Testis (tissue), 2 donors: ENCODE data around the gene ELMO1.

Experiments used
- CTCF ChIP-seq, 3 experiments: fragments of 450-650 bp in 2 of 3; fragments of 200-600 bp in 1 of 3; sonication (generic) in 1 of 3; IDR thresholded peaks; one replicate each; pipeline ENCODE4 v1.5.1; 2016 to 2019; ENCODE audit warnings: antibody characterized with exemption in 3 of 3, mild to moderate bottlenecking in 2 of 3, moderate library complexity in 1 of 3
- POLR2A ChIP-seq: fragments of 450-650 bp; IDR thresholded peaks from one replicate; pipeline ENCODE4 v1.6.1; 2017; ENCODE audit warnings: antibody characterized with exemption, mild to moderate bottlenecking, moderate library complexity

DNA sequence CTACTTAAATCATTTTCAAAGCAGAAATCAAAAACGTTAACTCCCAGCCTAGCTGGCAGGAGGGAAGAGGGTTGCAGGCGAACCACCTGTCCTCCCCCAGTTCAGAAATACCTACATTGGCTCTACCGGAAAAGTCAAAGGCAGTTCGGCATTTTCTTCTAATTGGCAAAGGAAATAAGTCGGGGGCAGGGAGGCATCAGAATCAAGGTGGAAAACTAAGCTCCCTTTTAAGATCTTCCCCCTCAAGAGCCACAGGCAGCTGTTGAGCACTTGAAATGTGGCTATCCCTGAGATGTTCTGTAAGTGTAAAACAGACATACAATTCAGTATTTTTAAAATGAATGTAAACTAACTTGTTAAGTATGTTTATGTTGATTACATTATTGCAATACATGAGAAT lies 957 bp upstream of the ELMO1 start:
- no peak for TF ChIP-seq CTCF (IDR thresholded peaks at IDR 0.05)
- TF ChIP-seq POLR2A = no peak
